Measurements from ENCODE around the gene CHRNA10. TPM values are rescaled to one million over a fixed set of nuclear protein-coding genes. Genes with fewer than 3 reads are reported as not detected.
"Not testable (repeated sequence)": the region's sequence is repeated elsewhere in the genome, so short reads cannot be mapped to it uniquely, and the experiment has no call there.

CHRNA10 gene
- total and polyA plus RNA-seq, 2 experiments from 2014 or later = 0.53 TPM; not detected in 1

GRCh38 chr11:3659595-3660515, 11.3 kb downstream of the CHRNA10 start:
- WGBS (ENCODE audit: low lambda C conversion rate, missing lambda C conversion rate) = 95% methylated on average over 33 of the region's 33 CpGs
- H3K79me2 ChIP-seq = no peaks in the 10 kb centered on the region
- DNase-seq (ENCODE audit: low spot score) = no peak
- no peaks in the 10 kb centered on the region for H3K36me3 ChIP-seq (replicated peaks; ENCODE audit: insufficient read depth, low read depth)
- H3K4me3 ChIP-seq = no peak overlapping the region
- H4K20me1 ChIP-seq (ENCODE audit: insufficient read depth, poor library complexity, severe bottlenecking) = no peaks in the 10 kb centered on the region
- no peak overlapping the region for H3K4me2 ChIP-seq
- no peaks in the 10 kb centered on the region for H3K9me3 ChIP-seq (ENCODE audit: low read depth)
- TF ChIP-seq CTCF (IDR thresholded peaks at IDR 0.05; ENCODE audit: poor library complexity) (no peak), EZH2 (IDR thresholded peaks at IDR 0.05; ENCODE audit: borderline replicate concordance) (no peak), EZH2phosphoT487 (IDR thresholded peaks at IDR 0.05; ENCODE audit: low read depth, severe bottlenecking, unreplicated experiment) (no peak)
- H3K9me2 ChIP-seq (replicated peaks; ENCODE audit: insufficient read depth) = no peaks in the 10 kb centered on the region
- H2AFZ ChIP-seq = no peak overlapping the region
- no peaks in the 10 kb centered on the region for H3K4me1 ChIP-seq (ENCODE audit: insufficient read depth)
- no peak overlapping the region for H3K27ac ChIP-seq
- H3K27me3 ChIP-seq = no peaks in the 10 kb centered on the region

- no peaks in the 10 kb centered on the region for H3K36me3 ChIP-seq (replicated peaks; ENCODE audit: insufficient read depth, low read depth)
- H3K9me3 ChIP-seq (ENCODE audit: low read depth) = no peaks in the 10 kb centered on the region
- H3K4me1 ChIP-seq (ENCODE audit: insufficient read depth) = no peaks in the 10 kb centered on the region
- TF ChIP-seq EZH2 (IDR thresholded peaks at IDR 0.05; ENCODE audit: borderline replicate concordance) (no peak), CTCF (IDR thresholded peaks at IDR 0.05; ENCODE audit: poor library complexity) (no peak), EZH2phosphoT487 (IDR thresholded peaks at IDR 0.05; ENCODE audit: low read depth, severe bottlenecking, unreplicated experiment) (no peak)
- no peak overlapping the region for H3K27ac ChIP-seq
- 99% methylated on average over 8 of the region's 8 CpGs for WGBS (ENCODE audit: low lambda C conversion rate, missing lambda C conversion rate)
- H3K4me3 ChIP-seq = no peak overlapping the region
- no peaks in the 10 kb centered on the region for H4K20me1 ChIP-seq (ENCODE audit: insufficient read depth, poor library complexity, severe bottlenecking)
- no peak for DNase-seq (ENCODE audit: low spot score)
- H3K79me2 ChIP-seq = no peaks in the 10 kb centered on the region
- H2AFZ ChIP-seq = no peak overlapping the region
- H3K4me2 ChIP-seq = no peak overlapping the region
- H3K27me3 ChIP-seq = no peaks in the 10 kb centered on the region
- no peaks in the 10 kb centered on the region for H3K9me2 ChIP-seq (replicated peaks; ENCODE audit: insufficient read depth)
Observed at GRCh38 chr11:3658252-3658651, 12.9 kb downstream of the CHRNA10 start.

GRCh38 chr11:3657331-3657730, 13.9 kb downstream of the CHRNA10 start:
- H3K36me3 ChIP-seq (replicated peaks; ENCODE audit: insufficient read depth, low read depth); H3K9me2 ChIP-seq (replicated peaks; ENCODE audit: insufficient read depth); H3K9me3 ChIP-seq (ENCODE audit: low read depth); H3K4me3 ChIP-seq; H3K79me2 ChIP-seq; H3K4me1 ChIP-seq (ENCODE audit: insufficient read depth); DNase-seq (ENCODE audit: low spot score); H4K20me1 ChIP-seq (ENCODE audit: insufficient read depth, poor library complexity, severe bottlenecking); H3K27me3 ChIP-seq; H3K27ac ChIP-seq; H3K4me2 ChIP-seq; H2AFZ ChIP-seq: not testable (repeated sequence)
- 86% methylated on average over 5 of the region's 5 CpGs for WGBS (ENCODE audit: low lambda C conversion rate, missing lambda C conversion rate)

- TF ChIP-seq CTCF (IDR thresholded peaks at IDR 0.05; ENCODE audit: poor library complexity) (no peak), EZH2phosphoT487 (IDR thresholded peaks at IDR 0.05; ENCODE audit: low read depth, severe bottlenecking, unreplicated experiment) (no peak), EZH2 (IDR thresholded peaks at IDR 0.05; ENCODE audit: borderline replicate concordance) (no peak)
- no peaks in the 10 kb centered on the region for H3K79me2 ChIP-seq
- 96% methylated on average over 3 of the region's 3 CpGs for WGBS (ENCODE audit: low lambda C conversion rate, missing lambda C conversion rate)
- no peak overlapping the region for H2AFZ ChIP-seq
- no peaks in the 10 kb centered on the region for H4K20me1 ChIP-seq (ENCODE audit: insufficient read depth, poor library complexity, severe bottlenecking)
- no peak overlapping the region for H3K4me2 ChIP-seq
- no peak overlapping the region for H3K27ac ChIP-seq
- H3K36me3 ChIP-seq (replicated peaks; ENCODE audit: insufficient read depth, low read depth) = no peaks in the 10 kb centered on the region
- H3K4me3 ChIP-seq = no peak overlapping the region
- no peaks in the 10 kb centered on the region for H3K9me3 ChIP-seq (ENCODE audit: low read depth)
- H3K27me3 ChIP-seq = no peaks in the 10 kb centered on the region
- no peaks in the 10 kb centered on the region for H3K9me2 ChIP-seq (replicated peaks; ENCODE audit: insufficient read depth)
- no peaks in the 10 kb centered on the region for H3K4me1 ChIP-seq (ENCODE audit: insufficient read depth)
- DNase-seq (ENCODE audit: low spot score) = no peak
Observed at GRCh38 chr11:3655547-3655946, 15.6 kb downstream of the CHRNA10 start.

- H3K27ac ChIP-seq; H3K27me3 ChIP-seq; H3K9me3 ChIP-seq (ENCODE audit: low read depth); H3K4me3 ChIP-seq; DNase-seq (ENCODE audit: low spot score); H3K9me2 ChIP-seq (replicated peaks; ENCODE audit: insufficient read depth); H3K36me3 ChIP-seq (replicated peaks; ENCODE audit: insufficient read depth, low read depth); H4K20me1 ChIP-seq (ENCODE audit: insufficient read depth, poor library complexity, severe bottlenecking); H2AFZ ChIP-seq; H3K79me2 ChIP-seq; H3K4me2 ChIP-seq; H3K4me1 ChIP-seq (ENCODE audit: insufficient read depth): not testable (repeated sequence)
- WGBS (ENCODE audit: low lambda C conversion rate, missing lambda C conversion rate) = 73% methylated on average over 3 of the region's 3 CpGs
Observed at GRCh38 chr11:3652514-3652913, 18.7 kb downstream of the CHRNA10 start.

- not testable (repeated sequence) for H3K4me2 ChIP-seq; DNase-seq (ENCODE audit: low spot score); H3K4me3 ChIP-seq; H3K27me3 ChIP-seq; H3K9me3 ChIP-seq (ENCODE audit: low read depth); H2AFZ ChIP-seq; H3K4me1 ChIP-seq (ENCODE audit: insufficient read depth); H3K79me2 ChIP-seq; H3K36me3 ChIP-seq (replicated peaks; ENCODE audit: insufficient read depth, low read depth); H3K9me2 ChIP-seq (replicated peaks; ENCODE audit: insufficient read depth); H4K20me1 ChIP-seq (ENCODE audit: insufficient read depth, poor library complexity, severe bottlenecking); H3K27ac ChIP-seq
- 30% methylated on average over 9 of the region's 9 CpGs for WGBS (ENCODE audit: low lambda C conversion rate, missing lambda C conversion rate)
Observed at GRCh38 chr11:3649374-3649773, 21.8 kb downstream of the CHRNA10 start.

All from hepatocyte (in vitro differentiated cells).